ENCODE measurements around the gene AQP5.

The AQP5 gene

GRCh38 chr12:49966511-49967041 lies 4.9 kb downstream of the AQP5 start:
- no peak for DNase-seq

- peak; percentile 72 for DNase-seq
Observed at GRCh38 chr12:49967042-49967776, 5.5 kb downstream of the AQP5 start.

DNA sequence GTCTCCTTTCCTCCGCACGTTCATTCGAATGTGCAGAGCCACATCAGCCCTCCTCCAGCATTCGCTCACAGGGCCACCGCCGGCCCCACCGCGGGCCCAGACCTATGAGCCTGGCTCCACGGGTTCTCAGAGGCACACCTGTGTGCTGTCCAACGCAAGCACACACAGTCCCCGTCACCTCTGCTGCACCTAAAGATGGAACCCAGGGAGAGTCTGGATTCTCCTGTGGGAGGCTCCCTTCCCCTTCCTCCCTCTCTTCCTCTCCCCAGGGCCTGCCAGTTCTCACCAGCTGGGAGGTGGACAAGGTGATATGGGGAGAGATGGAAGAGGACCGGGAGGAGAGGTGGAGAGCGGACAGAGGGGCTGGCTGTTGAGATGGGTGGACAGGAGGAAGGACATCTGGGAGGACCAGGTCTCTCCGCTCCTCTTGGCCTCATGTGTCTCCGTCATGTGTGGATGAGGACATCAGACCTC lies 6.1 kb downstream of the AQP5 start:
- DNase-seq, result no peak

- DNase-seq, result no peak
Observed at GRCh38 chr12:49968471-49968870, 6.8 kb downstream of the AQP5 start.

DNA sequence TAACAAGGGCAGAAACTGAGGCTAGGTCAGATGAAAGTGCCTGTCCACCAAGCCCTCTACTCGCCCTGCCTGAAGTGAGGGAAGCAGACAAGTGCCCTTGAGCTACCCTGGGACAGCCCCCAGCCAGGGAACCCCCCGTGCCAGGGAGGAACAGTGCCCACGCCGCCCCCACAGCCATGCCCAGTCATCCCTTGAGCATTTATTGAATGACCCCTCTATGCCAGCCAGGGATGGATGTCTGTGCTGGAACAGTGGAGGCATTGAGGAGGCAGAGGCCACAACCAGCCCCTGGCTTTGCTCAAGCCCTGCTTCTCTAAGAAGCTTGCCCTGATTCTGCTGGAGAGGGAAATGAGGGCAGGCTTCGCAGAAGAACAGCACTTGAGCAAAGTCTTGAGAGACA lies 7.4 kb downstream of the AQP5 start:
- no peak for DNase-seq

- DNase-seq, result no peak
Observed at GRCh38 chr12:49969651-49970429, 8.2 kb downstream of the AQP5 start.

GRCh38 chr12:49970658-49971057 lies 9.0 kb downstream of the AQP5 start:
- DNase-seq, result no peak

DNA sequence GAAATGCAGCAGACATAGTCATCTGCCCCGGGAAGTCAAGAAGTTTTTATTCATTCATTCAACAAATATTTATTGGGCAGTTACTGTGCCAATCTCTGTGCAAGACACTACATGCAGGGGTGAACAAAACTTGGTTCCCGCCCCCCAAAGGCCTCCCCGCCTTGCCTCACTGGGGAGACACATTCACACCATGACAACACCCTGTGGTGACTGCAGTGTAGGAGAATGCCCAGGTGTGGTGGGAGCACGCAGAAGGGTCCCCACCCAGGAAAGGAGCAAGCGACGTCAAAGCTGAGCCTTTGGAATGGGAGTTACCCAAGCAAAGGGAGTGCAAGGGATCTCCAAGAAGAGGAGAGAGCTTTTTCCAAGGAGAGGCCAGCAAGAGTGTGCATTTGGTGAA lies 9.5 kb downstream of the AQP5 start:
- no peak for DNase-seq

DNA sequence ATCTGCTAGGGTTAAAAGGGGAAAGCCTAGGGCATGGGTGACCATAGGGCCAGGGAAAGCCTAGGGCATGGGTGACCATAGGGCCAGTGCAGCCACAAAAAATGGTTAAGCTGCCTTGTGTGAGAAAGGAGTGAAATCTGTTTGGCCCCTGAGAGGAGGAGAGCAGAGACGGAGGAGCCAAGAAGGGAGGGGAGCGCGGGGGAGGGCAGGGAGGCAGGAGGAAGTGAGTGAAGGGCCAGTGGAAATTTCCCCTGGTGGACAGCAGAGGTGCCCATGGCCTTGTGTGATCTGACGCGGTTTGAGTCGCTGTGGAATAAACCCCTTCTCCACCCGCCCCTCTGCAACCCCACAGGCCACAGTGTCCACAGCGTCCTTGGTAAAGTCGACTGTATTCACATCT lies 10.5 kb downstream of the AQP5 start:
- no peak for DNase-seq

GRCh38 chr12:49972641-49973360 lies 11.1 kb downstream of the AQP5 start, which contains the start of gene AQP6:
TSS of gene AQP6 (plus strand) at chr12:49972947. CDS start at chr12:49973174, 227 bp downstream.
- no peak for DNase-seq

DNA sequence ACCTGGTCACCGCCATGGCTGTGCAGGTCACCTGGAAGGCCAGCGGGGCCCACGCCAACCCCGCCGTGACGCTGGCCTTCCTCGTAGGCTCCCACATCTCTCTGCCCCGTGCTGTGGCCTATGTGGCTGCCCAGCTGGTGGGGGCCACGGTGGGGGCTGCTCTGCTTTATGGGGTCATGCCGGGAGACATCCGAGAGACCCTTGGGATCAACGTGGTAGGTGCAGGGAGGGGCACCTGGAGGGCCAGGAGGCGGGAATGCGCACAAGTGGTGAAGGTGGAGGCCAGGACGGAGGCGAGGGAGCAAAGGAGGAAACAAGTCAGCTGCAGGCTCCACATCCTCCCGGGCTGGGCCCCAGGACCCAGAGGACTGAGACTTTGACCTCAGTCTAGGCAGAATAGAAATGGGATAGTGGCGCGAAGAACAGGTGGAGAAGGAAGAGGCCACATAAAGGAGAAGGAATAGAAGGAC lies 11.7 kb downstream of the AQP5 start:
- no peak for DNase-seq

- peak; percentile 28 for DNase-seq
Observed at GRCh38 chr12:49974231-49974675, 12.6 kb downstream of the AQP5 start.

DNA sequence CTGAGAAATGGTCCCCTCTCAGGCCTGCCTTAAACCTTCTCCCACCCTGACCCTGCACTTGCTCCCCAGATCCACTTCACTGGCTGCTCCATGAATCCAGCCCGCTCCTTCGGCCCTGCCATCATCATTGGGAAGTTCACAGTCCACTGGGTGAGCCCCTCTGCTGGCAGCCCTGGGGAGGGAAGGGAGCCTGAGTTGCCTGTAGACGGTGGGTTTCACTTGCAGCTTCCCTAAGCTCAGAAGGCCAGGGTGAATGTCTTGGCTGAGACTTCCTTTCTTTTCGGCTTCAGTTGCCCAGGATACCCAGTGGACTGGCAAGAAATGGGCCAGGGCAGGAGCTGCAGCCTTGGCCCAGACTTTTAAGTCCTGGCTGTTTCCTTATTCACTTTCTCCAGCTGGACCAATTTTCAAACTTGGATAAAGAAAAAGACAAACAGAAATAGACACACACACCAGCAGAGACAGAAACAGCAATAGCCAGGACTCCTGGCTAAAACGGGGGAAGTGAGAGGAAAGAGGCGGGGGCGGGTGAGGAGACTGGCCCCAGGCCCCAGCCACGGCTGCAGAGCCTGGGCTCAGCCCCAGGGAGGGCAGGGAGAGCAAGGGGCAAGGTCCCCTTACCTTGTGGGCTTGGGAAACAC lies 13.1 kb downstream of the AQP5 start:
- no peak for DNase-seq

GRCh38 chr12:49975318-49975761 lies 13.7 kb downstream of the AQP5 start:
- DNase-seq, result no peak

DNA sequence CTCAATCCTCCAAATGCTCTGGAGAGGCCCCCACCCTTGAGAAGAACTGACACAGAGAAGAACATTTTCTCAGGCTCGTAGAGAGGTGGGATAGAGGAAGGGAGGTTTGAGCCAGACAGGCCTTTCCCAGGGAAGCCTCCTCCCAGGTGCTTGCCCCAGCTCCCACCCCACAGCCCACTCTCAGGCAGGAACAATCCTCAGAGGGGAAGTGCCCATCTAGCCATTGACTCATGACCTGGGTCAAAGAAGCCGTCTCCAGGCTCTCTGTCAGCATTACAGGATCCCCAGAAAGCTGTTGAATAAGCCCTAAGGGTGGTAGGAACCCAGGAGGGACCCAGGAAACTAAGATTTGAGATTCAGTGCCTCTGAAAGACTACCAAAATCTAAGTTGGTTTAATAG lies 14.9 kb downstream of the AQP5 start:
- DNase-seq, result no peak

DNA sequence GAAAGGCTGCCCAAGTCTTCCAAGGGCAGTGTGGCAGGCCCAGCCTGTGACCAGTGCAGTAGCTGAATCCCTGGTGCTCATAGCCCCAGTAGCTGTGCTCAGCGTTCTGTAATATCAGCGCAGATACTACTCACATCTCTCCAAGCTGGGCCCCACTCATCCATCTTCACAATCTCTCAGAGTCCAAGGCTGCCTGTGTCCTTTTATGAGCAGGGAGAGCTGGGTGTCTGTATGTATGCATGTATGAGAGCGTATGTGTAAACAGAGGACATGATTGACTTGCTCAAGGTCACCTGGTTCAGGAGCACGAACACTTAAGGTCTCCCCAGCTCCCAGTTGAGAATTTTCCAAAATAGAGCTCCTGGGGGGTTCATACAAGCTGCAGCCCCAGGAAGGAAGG lies 16.5 kb downstream of the AQP5 start:
- DNase-seq, result no peak

GRCh38 chr12:49979016-49979586 lies 17.4 kb downstream of the AQP5 start:
- DNase-seq, result no peak

GRCh38 chr12:49979791-49980190 lies 18.1 kb downstream of the AQP5 start:
- DNase-seq, result no peak

DNA sequence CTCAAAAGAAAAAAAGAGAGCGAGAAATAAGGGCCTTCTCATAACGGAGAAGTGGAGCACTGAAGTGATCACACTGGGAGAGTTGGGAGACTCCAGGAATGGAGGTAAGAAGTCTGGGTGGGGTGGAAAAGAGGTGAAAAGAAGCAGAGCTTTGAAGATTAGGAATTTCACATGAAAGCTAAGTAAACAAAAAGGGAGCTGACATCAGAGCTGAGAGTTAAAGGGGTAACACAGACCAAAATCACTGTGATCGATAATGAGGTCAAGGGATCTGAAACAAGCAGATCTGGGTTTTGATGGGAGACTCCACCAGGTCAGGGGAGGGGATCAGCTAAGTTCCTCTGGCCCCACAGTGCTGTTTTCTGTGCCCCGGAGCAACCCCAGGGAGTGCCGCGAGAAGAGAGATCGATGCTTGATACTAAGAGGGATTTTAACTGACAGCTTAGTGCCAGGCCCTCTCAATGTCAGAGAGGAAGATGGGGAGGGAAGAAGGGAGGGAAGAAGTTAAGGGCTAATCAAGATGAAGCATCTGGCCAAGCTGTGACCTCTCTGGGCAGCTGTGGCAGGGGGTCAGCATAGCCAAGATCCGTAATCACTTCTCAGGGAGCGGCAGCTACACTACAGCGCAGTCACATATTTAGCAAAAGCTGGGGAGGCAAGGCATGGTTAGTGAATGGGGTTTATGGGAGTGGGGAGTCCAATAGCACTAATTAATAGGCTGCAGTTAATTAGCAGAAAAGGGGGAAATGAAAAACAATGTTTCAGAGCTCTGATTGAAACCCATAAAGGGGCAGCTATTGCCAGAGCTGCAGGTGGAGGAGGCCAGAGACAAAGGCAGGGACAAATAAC lies 19.1 kb downstream of the AQP5 start:
- no peak for DNase-seq

DNA sequence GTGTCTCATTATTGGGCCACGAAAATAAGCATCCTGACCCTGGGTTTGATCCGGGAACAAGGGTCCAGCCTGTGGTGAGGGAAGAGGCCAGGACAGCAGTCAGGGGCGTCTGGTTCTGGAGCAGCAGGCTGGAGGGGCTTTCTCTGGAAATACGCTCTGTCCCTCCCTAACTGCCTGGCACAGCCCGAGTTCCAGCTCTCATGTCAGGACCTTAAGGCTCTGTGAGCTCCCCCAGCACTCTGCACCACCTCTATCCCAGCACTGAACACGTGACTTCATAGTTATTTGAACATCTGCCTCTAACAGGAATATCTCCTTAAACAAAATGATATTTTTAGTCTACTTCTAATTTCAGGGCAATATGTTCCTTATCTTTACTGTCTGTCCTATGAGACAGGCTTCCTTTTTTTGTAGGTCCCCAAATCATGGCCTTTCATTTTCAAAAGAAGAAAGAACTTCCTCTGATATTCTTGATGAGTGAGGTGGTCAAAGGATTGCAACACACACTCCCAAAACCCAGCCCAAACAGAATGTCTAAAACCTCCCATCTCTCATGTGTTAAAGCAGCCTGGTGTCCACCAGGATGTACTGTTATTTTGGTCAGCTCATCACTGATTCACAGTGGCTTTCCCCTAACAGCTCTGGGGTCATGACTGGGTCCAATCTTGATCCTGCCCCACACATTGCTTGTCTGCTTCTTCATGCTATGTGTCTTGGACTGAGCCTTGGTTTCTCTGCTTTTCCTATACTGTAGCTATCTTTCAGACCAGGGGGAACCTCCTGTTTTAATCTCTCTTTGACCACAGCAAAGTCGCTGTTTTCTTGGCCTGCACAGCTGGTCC lies 20.8 kb downstream of the AQP5 start:
- peak; percentile 34 for DNase-seq
